Stimulated activated CD4-positive, alpha-beta T cell treated with anti-CD3 and anti-CD28 coated beads, Interleukin-15, amount 100 ng/mL, for 1 hour (primary cell): ENCODE data around the gene HOXB2.
"Not testable (repeated sequence)": the region's sequence is repeated elsewhere in the genome, so short reads cannot be mapped to it uniquely, and the experiment has no call there.

ENCODE experiments used
- DNase-seq, 2 donors: peaks; one replicate each; pipeline ENCODE4 v3.0.0-alpha.2; 2020; ENCODE audit warnings: low read depth in 1 of 2, low spot score in 1 of 2

Gene HOXB2

DNA sequence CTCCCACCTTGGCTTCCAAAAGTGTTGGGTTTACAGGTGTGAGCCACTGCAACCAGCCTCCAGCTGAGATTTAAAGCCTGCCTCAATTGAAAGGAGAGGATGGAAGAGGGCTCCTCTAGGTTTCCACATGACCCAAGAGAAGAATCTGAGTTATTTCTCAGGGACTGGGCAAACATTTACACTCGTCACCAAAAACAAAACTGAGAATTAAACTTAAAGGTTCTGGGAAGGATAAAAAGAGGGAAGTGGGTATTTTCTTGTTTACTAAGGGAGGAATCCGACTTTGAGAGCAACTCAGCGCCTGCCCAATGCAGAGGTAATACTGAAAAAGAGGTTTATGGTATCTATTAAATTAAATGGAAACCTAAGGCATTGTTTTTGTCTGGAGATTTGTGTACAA, 27.4 kb downstream of the HOXB2 start:
- no peak for DNase-seq

DNA sequence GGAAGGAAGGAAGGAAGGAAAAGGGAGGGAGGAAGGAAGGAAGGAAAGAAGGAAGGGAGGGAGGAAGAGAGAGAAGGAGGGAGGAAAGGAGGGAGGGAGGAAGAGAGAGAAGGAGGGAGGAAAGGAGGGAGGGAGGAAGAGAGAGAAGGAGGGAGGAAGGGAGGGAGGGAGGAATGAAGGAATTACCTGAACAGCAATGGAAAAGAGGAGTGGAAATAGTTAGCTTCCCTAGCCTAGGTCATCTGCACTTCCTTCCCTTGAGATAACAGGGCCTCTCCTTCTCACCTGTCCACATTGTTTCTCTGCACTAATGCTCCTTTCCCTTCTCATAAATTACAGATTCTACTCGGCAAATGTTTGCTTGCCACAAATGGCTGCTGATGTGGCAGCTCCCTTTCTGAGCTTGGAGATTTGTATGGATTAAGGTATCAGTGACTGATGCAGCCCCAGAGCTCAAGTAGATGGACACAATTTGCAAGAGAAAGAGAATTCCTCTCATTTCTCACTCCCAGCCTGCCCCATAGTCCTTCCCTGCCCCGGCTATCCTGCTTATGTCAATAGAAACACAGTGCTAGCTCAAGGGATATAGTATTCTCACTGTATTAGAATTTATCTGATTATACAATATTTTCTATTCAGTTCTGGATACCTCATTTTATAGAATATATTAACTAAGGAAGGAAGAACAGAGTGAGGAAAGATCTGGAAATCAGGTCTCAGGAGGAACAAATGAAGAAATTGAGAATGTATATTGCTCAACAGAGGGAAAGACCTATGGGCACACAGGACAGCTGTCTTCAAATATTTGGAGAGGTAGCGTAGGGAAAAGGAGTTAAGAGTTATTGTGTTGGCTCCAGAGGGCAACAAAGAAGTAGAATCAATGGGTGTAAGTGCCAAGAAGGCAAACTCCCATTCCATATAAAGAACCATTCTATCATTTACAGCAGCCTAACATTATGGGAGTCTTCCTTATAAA, 28.7 kb downstream of the HOXB2 start:
- DNase-seq: no peak

DNA sequence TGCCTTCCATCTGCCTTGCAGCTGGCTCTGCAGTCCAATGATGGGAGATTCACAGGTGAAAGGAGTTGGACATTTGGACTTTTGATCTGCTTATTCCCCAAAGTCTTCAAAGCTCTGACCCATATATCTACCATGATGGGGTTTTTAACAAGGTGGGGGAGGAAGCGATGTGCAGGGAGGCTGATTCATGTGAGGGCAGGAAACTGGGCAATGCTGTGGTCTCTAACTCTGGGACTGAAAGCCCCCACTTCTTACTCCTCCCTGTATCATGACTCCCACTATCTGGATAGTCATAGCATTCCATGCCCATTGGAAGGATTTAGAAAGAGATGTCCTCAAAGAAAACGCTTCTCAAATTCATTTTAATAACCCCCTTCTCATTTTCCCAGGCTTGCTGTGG, 30.4 kb downstream of the HOXB2 start:
- DNase-seq: no peak

DNA sequence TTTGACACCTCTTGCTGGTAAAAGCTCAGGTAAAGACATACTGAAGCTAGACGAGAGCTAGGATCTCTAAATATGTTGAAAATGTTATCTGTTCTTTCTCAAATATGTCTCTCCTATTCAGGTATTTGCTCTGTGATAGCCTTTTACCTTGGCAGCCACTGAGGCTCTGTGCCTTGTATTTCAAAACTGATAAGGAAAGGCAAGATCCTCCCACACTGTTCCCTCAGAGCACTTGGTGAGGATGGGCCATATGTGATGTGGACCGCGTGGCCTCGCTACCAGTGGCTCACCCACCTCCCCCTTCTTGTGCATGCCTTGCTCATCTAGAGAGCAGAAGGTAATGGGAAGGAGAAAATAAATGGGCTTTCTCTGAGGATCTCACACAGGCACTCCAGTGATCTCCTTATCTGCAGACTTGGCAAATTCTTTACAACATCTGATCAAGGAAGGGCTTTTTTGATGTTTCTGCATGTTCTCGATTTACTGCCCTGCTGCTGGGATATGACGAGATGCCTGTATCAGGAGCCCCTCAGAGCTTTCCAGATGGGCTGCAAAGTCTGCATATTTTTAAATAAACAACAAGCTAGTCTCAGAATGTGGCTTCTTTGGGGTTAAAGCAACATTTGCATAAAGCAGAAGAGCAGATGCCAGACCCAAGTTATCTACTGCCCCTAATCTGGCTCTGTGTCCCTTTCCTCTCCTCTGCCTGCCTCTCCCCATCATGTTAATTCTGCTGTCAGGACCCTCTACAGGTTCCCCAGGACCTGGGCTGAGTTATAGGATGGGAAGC, 31.0 kb downstream of the HOXB2 start:
- DNase-seq: no peak

DNA sequence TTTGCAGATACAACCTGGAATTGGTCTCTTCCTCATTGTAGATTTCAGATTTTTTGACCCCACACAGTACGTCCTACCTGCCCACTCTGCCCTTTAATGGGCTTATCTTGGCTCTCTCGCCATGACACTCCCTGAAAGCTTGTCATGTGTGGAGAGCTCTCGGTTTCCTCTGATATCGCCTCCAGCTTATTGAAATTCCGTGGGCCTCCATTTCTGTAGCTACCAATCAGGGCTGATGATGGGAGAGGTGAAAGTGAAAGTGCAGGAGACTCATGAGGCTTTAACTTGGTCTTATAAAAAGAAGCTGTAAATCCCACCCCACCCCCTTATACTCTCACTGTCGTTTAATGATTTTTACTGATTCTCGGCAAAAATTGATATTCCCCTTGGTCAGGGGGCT, 31.8 kb downstream of the HOXB2 start:
- no peak for DNase-seq

DNA sequence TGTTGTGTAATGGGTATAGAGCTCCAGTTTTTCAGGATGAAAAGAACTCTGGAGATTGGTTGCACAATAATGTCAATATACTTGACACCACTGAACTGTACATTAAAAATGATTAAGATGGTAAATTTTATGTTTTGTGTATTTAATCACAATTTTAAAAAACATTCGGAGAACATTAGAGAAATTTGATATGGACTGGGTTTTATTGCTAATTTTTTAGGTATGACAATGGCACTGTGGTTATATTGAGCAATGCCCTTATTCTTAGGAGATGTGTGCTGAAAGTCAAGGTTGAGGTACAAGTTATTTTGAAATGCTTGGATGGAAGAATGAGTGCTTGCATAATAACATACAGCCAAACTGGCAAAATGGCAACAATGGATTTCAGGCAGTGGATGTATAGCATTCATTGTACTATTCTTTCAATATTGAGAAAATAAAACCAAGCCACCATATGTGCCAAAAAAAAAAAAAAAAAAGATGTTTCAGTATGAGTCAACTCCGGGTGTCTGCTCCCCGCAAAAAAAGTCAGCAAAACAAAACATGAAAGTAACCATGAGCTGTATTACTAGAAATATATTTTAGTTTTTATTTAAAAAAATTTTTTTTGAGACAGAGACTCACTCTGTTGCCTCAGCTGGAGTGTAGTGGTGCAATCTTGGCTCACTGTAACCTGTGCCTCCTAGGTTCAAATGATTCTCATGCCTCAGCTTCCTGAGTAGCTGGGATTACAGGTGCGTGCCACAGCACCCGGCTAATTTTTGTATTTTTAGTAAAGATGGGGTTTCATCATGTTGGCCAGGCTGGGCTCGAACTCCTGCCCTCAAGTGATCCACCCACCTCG, 33.9 kb downstream of the HOXB2 start:
- peak in 1 of 2 donors; percentile 5 for DNase-seq

DNA sequence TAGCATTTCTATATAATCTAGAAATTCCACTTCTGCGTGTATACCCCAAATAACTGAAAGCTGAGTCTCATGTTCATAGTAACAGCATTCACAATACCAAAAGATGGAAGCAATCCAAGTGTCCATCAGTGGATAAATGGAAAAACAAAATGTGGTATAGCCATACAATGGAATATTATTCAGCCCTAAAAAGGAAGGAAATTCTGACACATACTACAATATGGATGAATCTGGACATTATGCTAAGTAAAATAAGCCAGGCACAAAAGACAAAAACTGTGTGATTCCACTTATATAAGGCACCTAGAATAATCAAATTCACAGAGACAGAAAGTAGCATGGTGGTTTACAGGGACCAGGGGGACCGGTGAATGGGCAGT, 34.5 kb downstream of the HOXB2 start:
- DNase-seq: no peak

DNA sequence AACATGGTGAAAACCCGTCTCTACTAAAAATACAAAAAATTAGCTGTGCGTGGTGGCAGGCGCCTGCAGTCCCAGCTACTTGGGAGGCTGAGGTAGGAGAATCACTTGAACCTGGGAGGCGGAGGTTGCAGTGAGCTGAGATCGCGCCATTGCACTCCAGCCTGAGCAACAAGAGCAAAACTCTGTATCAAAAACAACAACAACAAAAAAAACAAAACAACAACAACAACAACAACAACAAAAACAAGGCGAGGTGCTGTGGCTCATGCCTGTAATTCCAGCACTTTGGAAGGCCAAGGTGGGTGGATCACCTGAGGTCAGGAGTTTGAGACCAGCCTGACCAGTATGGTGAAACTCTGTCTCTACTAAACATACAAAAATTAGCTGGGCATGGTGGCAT, 35.2 kb downstream of the HOXB2 start:
- not testable (repeated sequence) for DNase-seq

DNA sequence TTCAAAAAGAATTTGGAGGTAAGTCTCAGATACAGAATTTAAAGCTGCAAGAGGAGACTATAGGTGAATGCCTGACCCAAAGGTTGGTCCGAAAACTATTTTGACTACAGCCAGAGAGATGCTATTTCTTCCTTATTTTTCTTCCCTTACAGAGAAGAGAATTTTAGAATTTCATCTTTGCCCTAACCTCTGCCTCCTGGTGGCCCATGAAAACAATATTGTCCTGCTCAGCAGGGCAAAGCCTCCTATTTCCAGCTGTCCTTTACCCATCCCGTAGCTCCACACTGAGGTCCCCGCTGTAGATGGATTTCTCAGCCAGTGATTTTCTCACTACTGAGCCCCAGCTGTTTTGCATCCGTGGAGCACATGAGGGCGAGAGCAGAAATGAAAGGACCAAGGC, 38.7 kb downstream of the HOXB2 start:
- no peak for DNase-seq

DNA sequence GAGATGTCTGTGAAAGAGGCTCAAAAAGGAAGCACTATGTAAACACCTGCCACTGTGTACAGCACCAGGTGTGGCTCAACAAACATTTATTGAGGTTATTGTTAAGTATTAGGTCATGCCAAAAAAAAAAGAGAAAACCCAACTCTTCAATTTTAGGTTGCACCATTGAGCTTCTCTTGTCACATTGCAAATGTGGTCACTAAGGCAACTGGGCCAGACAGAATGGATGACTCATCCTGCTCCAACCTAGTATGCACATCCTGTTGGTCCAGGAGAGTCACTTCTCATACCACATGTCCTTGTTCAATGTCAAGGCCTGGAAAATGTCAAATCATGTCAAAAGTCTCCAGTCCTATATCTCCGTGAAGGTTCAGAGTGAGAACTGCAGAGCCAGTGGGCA, 39.1 kb downstream of the HOXB2 start:
- peak in 1 of 2 donors; percentile 22 for DNase-seq

DNA sequence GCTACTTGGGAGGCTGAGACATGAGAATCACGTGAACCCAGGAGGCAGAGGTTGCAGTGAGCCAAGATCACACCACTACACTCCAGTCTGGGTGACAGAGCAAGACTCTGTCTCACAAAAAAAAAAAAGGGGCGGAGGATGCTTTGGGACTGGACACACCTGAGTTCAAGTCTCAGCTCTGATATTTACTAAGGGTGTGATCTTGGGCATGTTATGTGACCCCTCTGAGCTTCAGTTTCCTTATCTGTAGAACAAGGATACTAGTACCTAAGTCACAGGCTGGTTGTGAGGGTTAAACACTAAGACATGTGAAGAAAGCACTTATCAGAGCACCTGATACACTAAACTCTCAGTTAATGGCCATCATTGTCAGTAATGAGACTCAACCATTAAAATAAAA, 40.0 kb downstream of the HOXB2 start:
- DNase-seq: no peak

DNA sequence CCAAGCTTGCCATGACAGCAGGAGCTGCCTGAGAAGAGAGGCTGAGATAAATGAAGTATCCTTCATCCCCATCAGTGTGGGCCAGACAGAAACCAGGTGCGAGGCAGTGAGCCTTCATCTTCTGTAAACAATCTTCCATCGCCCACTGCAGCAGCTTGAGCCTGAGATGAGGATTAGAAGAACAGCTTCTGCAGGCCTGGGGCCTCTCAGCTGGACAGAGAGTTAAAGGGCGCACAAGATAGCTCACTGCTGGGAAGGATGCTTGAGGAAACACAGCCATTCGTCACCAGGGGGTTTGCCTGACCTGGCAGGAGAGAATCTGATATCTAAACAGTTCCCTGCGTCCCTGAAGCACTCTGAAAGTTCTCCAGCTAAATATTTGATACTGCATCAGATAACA, 41.2 kb downstream of the HOXB2 start:
- DNase-seq: no peak

DNA sequence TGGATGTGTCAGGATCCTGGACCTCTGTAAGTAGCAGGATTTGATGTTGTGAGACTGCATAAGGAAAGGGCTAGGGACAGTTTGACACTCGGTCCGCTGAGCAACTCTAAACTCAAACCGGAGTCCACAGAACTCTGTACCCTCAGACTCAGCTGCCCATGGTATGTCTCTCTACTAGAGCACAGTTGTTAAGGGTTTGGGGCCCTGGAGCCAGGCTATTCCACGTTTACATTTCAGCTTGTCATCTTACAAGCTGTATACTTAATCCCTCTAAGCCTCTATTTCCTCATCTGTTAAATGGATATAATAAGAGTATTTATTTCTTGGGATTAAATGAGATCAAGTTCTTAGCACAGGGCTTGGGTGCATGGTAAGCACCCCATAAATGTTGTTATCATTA, 42.0 kb downstream of the HOXB2 start:
- DNase-seq: no peak

DNA sequence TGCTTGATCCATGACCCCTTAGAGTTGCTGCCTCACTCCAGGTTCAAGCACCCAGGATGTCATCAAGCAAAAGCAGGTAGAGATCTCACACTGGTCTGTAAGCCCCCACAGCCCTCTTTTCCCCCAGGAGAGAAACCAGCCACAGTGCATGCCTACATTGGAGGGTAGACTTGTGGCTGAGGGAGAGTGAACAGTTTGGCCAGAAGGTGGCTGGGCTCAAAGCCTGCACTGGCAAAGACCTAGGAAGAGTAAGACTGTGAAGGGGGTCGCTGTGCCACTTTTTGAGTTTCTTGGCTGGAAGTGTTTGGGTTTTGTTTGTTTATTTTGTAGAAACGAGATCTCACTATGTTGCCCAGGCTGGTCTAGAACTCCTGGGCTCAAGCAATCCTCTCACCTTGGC, 42.6 kb downstream of the HOXB2 start:
- DNase-seq: no peak

DNA sequence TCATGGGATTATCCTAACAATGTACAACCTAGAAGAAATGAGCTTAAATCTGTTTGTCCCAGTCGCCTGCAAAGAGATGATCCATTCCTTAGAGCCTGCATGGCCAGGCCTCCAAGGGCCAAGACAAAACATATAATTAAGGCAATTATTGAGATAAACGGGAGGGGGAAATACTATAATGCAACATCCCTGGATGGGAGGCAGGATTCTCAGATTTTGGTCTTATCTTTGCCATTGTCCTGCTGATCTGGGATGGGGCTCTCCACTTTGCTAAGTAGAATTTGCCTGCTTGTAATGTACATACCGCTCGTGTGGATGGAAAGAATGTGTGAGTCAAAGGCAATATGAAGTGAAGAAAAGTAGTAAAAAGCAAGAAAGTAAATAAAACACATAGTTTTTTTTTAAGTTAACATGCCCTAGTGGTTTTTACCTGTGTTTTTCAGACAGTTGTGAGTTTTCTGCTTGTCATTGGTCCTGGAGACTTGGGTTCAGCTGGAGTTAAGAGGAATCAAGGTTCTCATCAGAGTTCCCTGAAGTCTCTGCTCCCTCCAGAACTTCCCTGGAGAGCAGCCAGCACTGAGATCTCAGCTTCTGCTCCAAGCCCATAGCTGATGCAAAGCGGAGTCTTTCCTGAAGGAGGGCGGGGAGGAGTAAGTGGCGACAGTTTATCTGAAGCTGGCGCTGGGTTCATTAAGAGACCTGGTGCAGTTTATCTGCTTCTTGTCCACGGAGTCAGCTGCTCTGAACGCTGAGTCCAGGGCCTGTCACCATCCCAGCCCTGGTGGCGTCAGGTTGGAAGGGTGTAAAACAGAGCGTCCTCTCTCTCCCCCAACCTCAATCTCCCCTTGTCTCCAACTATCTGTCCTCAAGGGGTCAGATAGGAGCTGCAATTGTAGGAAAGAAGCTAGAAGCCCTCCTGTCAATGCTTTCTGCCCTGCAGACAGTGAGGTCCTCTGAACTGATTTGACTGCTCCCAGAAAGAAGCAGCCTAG, 44.2 kb downstream of the HOXB2 start:
- DNase-seq: no peak

DNA sequence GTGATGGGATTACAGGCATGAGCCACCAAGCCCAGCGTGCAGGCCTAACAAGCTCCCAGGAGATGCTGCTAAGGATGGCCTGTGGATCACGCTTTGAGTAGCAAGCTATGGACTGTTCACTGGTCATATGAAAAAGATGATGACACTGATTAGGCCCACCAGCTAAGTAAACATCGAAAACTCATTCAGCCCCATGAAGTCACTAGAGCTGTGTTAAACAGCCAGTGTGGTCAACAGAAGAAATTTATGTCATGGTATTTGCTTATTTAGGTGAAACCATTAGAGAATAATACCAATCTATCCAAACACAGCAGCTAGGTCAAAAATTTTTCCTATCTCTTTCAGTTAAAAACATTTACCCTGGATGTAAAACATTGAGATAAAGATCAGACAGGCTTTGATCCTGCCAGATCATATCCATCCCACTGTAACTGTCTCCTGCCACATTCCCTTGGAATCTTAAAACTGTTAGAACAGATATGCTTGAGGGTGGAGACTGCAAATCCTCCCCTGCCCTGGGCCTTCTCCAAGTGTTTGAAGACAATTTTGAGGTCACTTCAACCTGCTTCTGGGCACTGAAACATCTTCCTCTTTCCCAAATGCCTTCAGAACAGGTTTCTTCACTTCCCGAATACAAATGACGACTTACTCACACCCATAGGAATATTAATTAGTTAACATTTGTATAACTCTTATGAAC, 45.0 kb downstream of the HOXB2 start:
- no peak for DNase-seq

DNA sequence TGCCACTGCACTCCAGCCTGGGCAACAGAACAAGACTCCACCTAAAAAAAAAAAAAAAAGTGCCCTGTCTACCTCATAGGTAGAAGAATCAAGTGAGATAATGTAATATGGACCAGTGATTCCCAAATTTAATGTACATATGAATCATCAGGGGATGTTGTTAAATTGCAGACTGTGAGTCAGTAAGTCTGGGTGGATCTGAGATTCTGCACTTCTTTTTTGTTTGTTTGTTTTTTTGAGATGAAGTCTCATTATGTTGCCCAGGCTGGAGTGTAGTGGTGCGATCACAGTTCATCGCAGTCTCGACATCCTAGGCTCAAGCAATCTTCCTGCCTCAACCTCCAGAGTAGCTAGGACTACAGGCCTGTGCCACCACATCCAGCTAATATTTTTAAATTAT, 45.7 kb downstream of the HOXB2 start:
- no peak for DNase-seq

DNA sequence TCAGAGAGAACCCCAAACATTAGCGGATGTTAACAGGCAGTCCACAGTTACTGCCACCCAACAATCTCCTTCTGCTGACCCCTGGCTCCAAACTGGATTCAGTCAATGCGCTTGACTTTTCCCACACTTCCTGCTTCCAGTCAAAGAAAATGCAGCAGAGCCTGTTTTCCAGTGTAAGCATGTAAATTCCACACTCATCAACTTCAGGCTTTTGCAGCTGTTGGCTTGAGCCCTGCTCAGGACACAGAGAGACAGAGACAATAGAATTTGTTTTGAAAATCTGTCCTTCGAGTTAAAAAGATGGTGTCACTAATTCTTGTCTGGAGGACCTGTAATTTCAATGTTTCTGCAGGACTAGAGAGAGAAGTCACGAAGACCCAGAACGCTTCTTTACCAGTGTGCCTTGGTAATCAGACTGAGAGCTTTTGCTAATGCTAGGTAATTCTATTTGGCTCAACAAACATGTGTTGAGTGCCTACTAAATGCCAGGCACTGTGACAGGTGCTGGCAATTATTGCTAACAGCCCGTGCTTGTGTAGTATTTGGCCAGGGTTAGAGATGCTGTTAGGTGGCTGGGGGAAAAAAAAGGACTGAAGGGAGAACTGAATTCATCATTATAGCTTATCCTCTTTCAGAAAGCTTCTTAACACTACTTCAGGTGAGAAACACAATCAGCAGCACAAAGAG, 46.6 kb downstream of the HOXB2 start:
- no peak for DNase-seq

DNA sequence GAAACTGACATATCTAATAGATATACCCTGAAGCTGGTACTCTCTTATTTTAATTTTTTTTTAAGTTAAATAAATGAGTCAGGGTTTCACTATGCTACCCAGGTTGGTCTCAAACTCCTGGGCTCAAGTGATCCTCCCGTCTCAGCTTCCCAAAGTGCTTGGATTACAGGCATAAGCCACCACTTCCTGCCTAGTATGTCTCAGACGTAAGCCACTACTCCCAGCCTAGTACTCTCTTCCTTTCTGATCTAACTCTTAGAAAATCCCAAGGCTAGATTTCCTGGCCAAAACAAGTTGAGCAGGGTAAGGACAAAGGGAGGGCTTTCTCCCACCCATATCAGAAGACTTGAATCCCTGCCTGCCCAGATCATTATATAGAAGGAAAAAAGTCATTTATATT, 47.8 kb downstream of the HOXB2 start:
- no peak for DNase-seq
